MCF 10A (cell line): ENCODE measurements around the gene RSPRY1. TPM values are rescaled to one million over a fixed set of nuclear protein-coding genes. Genes with fewer than 3 reads are reported as not detected.

ENCODE experiments used
- Bru-seq: library from RNA; stranded (reverse); fragments of 400-500 nt; gene quantifications from one replicate; lab custom pipeline; 2021; lab: Mats Ljungman, UMichigan
- BruChase-seq, 2 experiments: library from RNA; stranded (reverse); fragments of 400-500 nt; gene quantifications; one replicate each; lab custom pipeline; 2021; lab: Mats Ljungman, UMichigan
- BruUV-seq: library from RNA; stranded (reverse); fragments of 400-500 nt; replicated peaks from 2 replicates; lab custom pipeline; 2021; lab: Mats Ljungman, UMichigan
- CTCF ChIA-PET: fragments of 300-600 bp; sonication (Branson Sonifier 250); formaldehyde crosslinking; extraction: SDS; loops from one replicate; lab custom pipeline; 2021; ENCODE audit warnings: antibody characterized with exemption, inconsistent platforms; lab: Yijun Ruan, JAX
- POLR2A ChIA-PET: fragments of 300-600, 350-650 bp; sonication (Branson Sonifier 250); formaldehyde crosslinking; extraction: SDS; loops from one replicate; lab custom pipeline; 2020; ENCODE audit warnings: antibody characterized with exemption, inconsistent platforms; lab: Yijun Ruan, JAX
- DNase-seq: peaks from one replicate; pipeline ENCODE4 v3.0.0-alpha.2; 2018; ENCODE audit not compliant: unreplicated experiment
- H3K27ac Mint-ChIP-seq: one replicate; pipeline ENCODE4 v1.8.0; 2022; ENCODE audit warnings: mild to moderate bottlenecking, low read depth, mixed read lengths; ENCODE audit not compliant: unreplicated experiment
- H3K27me3 Mint-ChIP-seq: one replicate; pipeline ENCODE4 v1.8.0; 2022; ENCODE audit warnings: mixed read lengths; ENCODE audit not compliant: insufficient read depth, unreplicated experiment
- H3K36me3 Mint-ChIP-seq: one replicate; pipeline ENCODE4 v1.8.0; 2022; ENCODE audit warnings: mild to moderate bottlenecking, moderate library complexity, mixed read lengths; ENCODE audit not compliant: insufficient read depth, unreplicated experiment
- H3K4me1 Mint-ChIP-seq: one replicate; pipeline ENCODE4 v1.8.0; 2022; ENCODE audit warnings: mixed read lengths; ENCODE audit not compliant: insufficient read depth, unreplicated experiment
- H3K4me3 Mint-ChIP-seq: one replicate; pipeline ENCODE4 v1.8.0; 2022; ENCODE audit warnings: mild to moderate bottlenecking, moderate library complexity, mixed read lengths; ENCODE audit not compliant: unreplicated experiment
- H3K9me3 Mint-ChIP-seq: one replicate; pipeline ENCODE4 v1.8.0; 2022; ENCODE audit warnings: mixed read lengths; ENCODE audit not compliant: unreplicated experiment
- intact Hi-C: fragments of 100-400 bp; cut with micrococcal nuclease; formaldehyde crosslinking; loops from 2 replicates; pipeline ENCODE4 v1.14.1; 2022
- long read RNA-seq: library from polyadenylated mRNA; stranded (forward); transcript quantifications from one replicate; pipeline ENCODE4 v2.0.0, GENCODE V29; 2022
- total RNA-seq: library from RNA; stranded (reverse); gene quantifications from 2 replicates; pipeline ENCODE4 v1.2.3, GENCODE V29; 2022
- TF ChIP-seq, protein P1 (sequence below): fragments of 200-600 bp; IDR thresholded peaks from one replicate; pipeline ENCODE4 v1.8.0; 2022; ENCODE audit warnings: antibody characterized with exemption, mild to moderate bottlenecking; ENCODE audit not compliant: unreplicated experiment

The RSPRY1 gene
- total RNA-seq (55.9 and 62.0 TPM in 2 replicates), Bru-seq, nascent RNA (percentile 81 among the genes with signal in this experiment), BruChase-seq, experiment 1, labeled RNA remaining after a 6-hour chase (percentile 88 among the genes with signal in this experiment), BruChase-seq, experiment 2, labeled RNA remaining after a 2-hour chase (percentile 86 among the genes with signal in this experiment)
- long read RNA-seq, transcript RSPRY1-201 (15 exons, 3,547 nt), result major isoform, 127 of 197 reads
- long read RNA-seq, partial matches to known transcripts, result 6 of 197 reads
- long read RNA-seq, other reads (novel, unspliced or antisense), result 64 of 197 reads

DNA sequence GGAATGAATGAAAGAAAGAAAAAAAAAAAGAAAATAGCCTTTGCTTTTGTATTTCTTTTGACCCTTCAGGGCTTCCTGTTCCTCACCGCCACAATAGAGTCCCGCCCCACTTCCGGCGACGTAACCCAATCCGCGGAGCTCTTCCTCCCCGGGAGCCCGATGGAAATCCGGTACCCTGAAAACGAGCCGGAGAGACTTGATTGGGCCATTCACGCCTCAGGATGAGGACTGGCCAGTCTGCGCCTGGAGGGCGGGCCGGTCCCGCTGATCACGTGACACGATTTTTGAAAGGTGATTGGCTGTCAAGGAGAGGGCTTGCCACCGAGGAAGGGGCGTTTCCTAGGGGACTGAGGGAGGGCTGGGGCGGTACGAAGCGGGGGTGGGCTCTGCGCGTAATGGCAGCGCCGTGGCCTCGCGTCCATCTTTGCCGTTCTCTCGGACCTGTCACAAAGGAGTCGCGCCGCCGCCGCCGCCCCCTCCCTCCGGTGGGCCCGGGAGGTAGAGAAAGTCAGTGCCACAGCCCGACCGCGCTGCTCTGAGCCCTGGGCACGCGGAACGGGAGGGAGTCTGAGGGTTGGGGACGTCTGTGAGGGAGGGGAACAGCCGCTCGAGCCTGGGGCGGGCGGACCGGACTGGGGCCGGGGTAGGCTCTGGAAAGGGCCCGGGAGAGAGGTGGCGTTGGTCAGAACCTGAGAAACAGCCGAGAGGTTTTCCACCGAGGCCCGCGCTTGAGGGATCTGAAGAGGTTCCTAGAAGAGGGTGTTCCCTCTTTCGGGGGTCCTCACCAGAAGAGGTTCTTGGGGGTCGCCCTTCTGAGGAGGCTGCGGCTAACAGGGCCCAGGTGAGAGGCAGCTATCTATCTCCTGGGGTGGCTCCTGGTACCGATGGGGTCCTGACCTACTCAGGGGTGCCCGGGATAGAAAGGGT is at the start of gene RSPRY1, which contains the start of gene PSME3IP1:
Gene RSPRY1, plus strand, starts transcription at position 385 of the 927 bp plus-strand sequence. CDS start 18,330 bp downstream, outside the sequence.
Gene PSME3IP1, minus strand, starts transcription at position 95 of the 927 bp plus-strand sequence. CDS start 12,185 bp downstream, outside the sequence.
- Mint-ChIP-seq H3K4me1 (peaks cover 35% of the 10 kb centered on the region), H3K27ac (peak within 1 kb of the TSS; percentile 98), H3K4me3 (peak within 1 kb of the TSS; percentile 95), H3K36me3 (peaks cover 16% of the 10 kb centered on the region), H3K9me3 (peaks cover 6% of the 10 kb centered on the region), H3K27me3 (no peaks in the 10 kb centered on the region)
- ChIA-PET CTCF (interaction anchor here (0.6 to 1.9 kb wide), 6 partner anchors 12 to 491 kb away, joined by 3 to 7 read pairs (median 4); no protein-coding TSS in a partner anchor), POLR2A (interaction anchor here (0.6 to 5.7 kb wide), 41 partner anchors 9 to 682 kb away, joined by 3 to 67 read pairs (median 5); partner anchors contain the start of genes ARL2BP, CIAPIN1, COQ9 and CPNE2)
- TSS peak; percentile 24 for BruUV-seq
- intact Hi-C loops, result loop anchor here (1.0 to 10.0 kb wide), 3 partner anchors 59 to 229 kb away; partner anchors contain the start of gene ARL2BP
- TF ChIP-seq, protein P1, sequence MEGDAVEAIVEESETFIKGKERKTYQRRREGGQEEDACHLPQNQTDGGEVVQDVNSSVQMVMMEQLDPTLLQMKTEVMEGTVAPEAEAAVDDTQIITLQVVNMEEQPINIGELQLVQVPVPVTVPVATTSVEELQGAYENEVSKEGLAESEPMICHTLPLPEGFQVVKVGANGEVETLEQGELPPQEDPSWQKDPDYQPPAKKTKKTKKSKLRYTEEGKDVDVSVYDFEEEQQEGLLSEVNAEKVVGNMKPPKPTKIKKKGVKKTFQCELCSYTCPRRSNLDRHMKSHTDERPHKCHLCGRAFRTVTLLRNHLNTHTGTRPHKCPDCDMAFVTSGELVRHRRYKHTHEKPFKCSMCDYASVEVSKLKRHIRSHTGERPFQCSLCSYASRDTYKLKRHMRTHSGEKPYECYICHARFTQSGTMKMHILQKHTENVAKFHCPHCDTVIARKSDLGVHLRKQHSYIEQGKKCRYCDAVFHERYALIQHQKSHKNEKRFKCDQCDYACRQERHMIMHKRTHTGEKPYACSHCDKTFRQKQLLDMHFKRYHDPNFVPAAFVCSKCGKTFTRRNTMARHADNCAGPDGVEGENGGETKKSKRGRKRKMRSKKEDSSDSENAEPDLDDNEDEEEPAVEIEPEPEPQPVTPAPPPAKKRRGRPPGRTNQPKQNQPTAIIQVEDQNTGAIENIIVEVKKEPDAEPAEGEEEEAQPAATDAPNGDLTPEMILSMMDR, result no peak
- DNase-seq, result peak; percentile 99

DNA sequence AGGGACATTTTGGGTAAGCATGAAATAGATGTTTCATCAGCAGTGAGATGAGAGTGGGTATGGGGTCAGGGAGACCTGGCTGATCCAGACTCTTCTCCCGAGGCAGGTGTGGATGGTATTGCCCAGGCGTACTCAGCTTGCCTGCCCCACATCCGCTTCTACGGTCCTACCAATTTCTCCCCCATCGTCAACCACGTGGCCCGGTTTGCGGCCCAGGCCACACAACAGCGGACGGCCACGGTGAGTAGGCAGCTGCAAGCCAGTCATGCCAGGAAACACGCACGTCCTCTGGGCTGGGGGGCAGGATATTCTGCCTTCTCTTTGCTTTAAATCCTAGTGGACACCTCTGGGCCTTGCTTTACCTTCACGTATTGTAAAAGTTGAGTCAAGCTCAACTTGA is 49.1 kb upstream of the RSPRY1 start:
- H3K36me3 Mint-ChIP-seq, result no peaks in the 10 kb centered on the region
- TF ChIP-seq, protein P1, result no peak
- peaks cover 9% of the 10 kb centered on the region for H3K4me1 Mint-ChIP-seq
- no peaks in the 10 kb centered on the region for H3K9me3 Mint-ChIP-seq
- H3K27me3 Mint-ChIP-seq, result no peaks in the 10 kb centered on the region
- no peak overlapping the region for H3K4me3 Mint-ChIP-seq
- ChIA-PET POLR2A (no interaction called here), CTCF (no interaction called here)
- intact Hi-C loops, result no loop called here
- BruUV-seq, result no TSS peak
- H3K27ac Mint-ChIP-seq, result no peak overlapping the region
- DNase-seq, result no peak

DNA sequence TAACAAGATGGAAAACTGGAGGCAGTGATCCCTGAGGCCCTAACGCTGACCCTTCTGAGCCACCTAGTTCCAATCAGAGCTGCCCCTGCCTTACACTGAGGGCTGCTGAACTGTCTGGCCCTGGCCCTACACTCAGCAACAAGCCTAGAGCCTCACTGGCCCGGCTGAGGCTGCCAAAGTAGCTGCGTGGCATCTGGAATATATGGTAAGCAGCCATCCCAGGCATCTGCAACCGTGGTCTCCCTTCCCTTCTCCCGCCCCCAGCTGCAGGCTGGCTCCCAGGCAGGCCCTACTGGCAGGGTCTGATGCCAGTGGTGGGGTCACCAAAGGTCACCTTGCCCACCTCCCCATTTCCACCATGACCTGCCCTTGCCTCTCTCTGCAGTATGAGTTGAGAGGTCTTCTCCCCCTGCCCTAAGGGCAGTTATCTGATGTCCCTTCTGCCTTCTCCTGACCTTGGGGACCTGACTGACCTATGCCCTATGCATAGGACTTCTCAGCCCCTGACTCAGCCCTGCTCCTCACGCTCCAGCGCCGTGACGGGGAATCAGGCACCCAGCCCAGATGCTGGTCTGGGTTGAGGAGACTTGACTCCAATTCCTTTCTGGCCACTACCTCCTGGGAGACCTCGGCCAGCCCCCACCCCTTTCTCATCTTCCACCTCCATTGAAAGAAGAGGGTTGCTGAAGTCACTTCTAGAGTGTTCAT is 48.4 kb upstream of the RSPRY1 start:
- Mint-ChIP-seq H3K4me1 (peaks cover 15% of the 10 kb centered on the region), H3K9me3 (no peaks in the 10 kb centered on the region), H3K27ac (no peak overlapping the region), H3K4me3 (no peak overlapping the region), H3K27me3 (no peaks in the 10 kb centered on the region), H3K36me3 (no peaks in the 10 kb centered on the region)
- no TSS peak for BruUV-seq
- CTCF ChIA-PET, result interaction anchor here (0.6 kb wide), 1 partner anchor 16 kb away, joined by 4 read pairs; no protein-coding TSS in a partner anchor
- POLR2A ChIA-PET, result no interaction called here
- intact Hi-C loops, result no loop called here
- TF ChIP-seq, protein P1, result no peak
- no peak for DNase-seq
